ENCODE data around the gene ABCB11.
"Not testable (repeated sequence)": the region's sequence is repeated elsewhere in the genome, so short reads cannot be mapped to it uniquely, and the experiment has no call there.

The ABCB11 gene

GRCh38 chr2:168884975-168885374 lies 146.1 kb downstream of the ABCB11 start:
- no peak overlapping the region for H3K4me3 ChIP-seq (ENCODE audit: control insufficient read depth, low read depth, low read length)
- peak; percentile 71 for DNase-seq (ENCODE audit: low read depth)
- TF ChIP-seq CTCF (conservative IDR thresholded peaks at IDR 0.05; ENCODE audit: control insufficient read depth, insufficient read depth, low read depth, low read length), result no peak

- not testable (repeated sequence) for DNase-seq (ENCODE audit: low read depth); H3K4me3 ChIP-seq (ENCODE audit: control insufficient read depth, low read depth, low read length)
These were observed 149.0 kb downstream of the ABCB11 start for GRCh38 chr2:168882163-168882562.

GRCh38 chr2:168874368-168875054 lies 156.6 kb downstream of the ABCB11 start:
- no peak for DNase-seq (ENCODE audit: low read depth)
- no peak for TF ChIP-seq CTCF (conservative IDR thresholded peaks at IDR 0.05; ENCODE audit: control insufficient read depth, insufficient read depth, low read depth, low read length)
- no peak overlapping the region for H3K4me3 ChIP-seq (ENCODE audit: control insufficient read depth, low read depth, low read length)

GRCh38 chr2:168870824-168871223 lies 160.3 kb downstream of the ABCB11 start:
- DNase-seq (ENCODE audit: low read depth); H3K4me3 ChIP-seq (ENCODE audit: control insufficient read depth, low read depth, low read length): not testable (repeated sequence)
